Heart left ventricle (tissue), 16 donors: ENCODE results near the gene FOXJ3. TPM values are rescaled to one million over a fixed set of nuclear protein-coding genes. Genes with fewer than 3 reads are reported as not detected.

Experiments
- ATAC-seq, 4 donors: fragments of 200-7000 bp; cut with Tn5 transposase; one replicate each; pipeline ENCODE4 v1.9.1; 2020 to 2022; ENCODE audit warnings: moderate library complexity in 4 of 4, mild to moderate bottlenecking in 3 of 4, moderate number of reproducible peaks in 1 of 4
- DNase-seq, 5 donors: peaks; one replicate each; pipeline ENCODE4 v3.0.0-alpha.2; 2020
- H3K27ac ChIP-seq, 12 donors: fragments of 200-600 bp; sonication (generic) in 4 of 12; one replicate each; pipeline versions ENCODE4 v1.5.0 to v1.8.0; 2016 to 2022; ENCODE audit warnings: mild to moderate bottlenecking in 2 of 12
- H3K27me3 ChIP-seq, 9 donors: fragments of 200-600 bp; sonication (generic) in 2 of 9; one replicate each; pipeline versions ENCODE4 v1.5.1 to v1.8.0; 2016 to 2022; ENCODE audit warnings: mild to moderate bottlenecking in 3 of 9
- H3K36me3 ChIP-seq, 9 donors: fragments of 200-600 bp; sonication (generic) in 2 of 9; one replicate each; pipeline versions ENCODE4 v1.5.0 to v1.8.0; 2018 to 2022; ENCODE audit warnings: mild to moderate bottlenecking in 2 of 9
- H3K4me1 ChIP-seq, 12 donors: fragments of 200-600 bp; sonication (generic) in 4 of 12; one replicate each; pipeline versions ENCODE4 v1.5.0 to v1.8.0; 2016 to 2022; ENCODE audit warnings: mild to moderate bottlenecking in 3 of 12
- H3K4me3 ChIP-seq, 12 donors: fragments of 200-600 bp; sonication (generic) in 4 of 12; one replicate each; pipeline versions ENCODE4 v1.5.0 to v1.8.0; 2017 to 2022; ENCODE audit warnings: mild to moderate bottlenecking in 9 of 12, moderate library complexity in 4 of 12
- H3K9me3 ChIP-seq, 12 donors: fragments of 200-600 bp; sonication (generic) in 4 of 12; one replicate each; pipeline versions ENCODE4 v1.5.0 to v1.8.0; 2016 to 2022; ENCODE audit warnings: mild to moderate bottlenecking in 1 of 12
- CTCF ChIP-seq, 12 donors: fragments of 200-600 bp; sonication (generic) in 4 of 12; IDR thresholded peaks; one replicate each; pipeline versions ENCODE4 v1.5.0 to v1.8.0; 2018 to 2022; ENCODE audit warnings: antibody characterized with exemption in 12 of 12, mild to moderate bottlenecking in 5 of 12
- POLR2A ChIP-seq, 2 donors: fragments of 450-650 bp; IDR thresholded peaks; one replicate each; pipeline ENCODE4 v1.6.1; 2017; ENCODE audit warnings: antibody characterized with exemption in 2 of 2, mild to moderate bottlenecking in 2 of 2, moderate library complexity in 2 of 2
- WGBS, 4 donors: extraction: QIAGEN DNeasy Blood & Tissue Kit in 2 of 4; methylation state at CpG; one replicate each; pipeline versions ENCODE4 v1.1.5 to v1.1.7; 2013 to 2018; 5-methylcytosine and 5-hydroxymethylcytosine counted together
- intact Hi-C, 10 donors: fragments of 100-400 bp; cut with DNase I; formaldehyde crosslinking; loops; one replicate each; pipeline versions ENCODE4 v1.11.1 to v1.14.2; 2022
- polyA plus RNA-seq, 2 donors: library from polyadenylated mRNA; stranded (reverse); fragments of 200-250 nt; gene quantifications; one replicate each; pipeline ENCODE4 v1.2.3, GENCODE V29; 2013
- total RNA-seq, 9 donors: library from RNA; depleted of rRNA in 2 of 9; stranded (reverse); fragments of >200 nt in 2 of 9; fragmentation: NEBNext Ultra II Directional in 3 of 9; extraction: Animal tissue kit (Norgen Biotek cat#: 25700) in 3 of 9; gene quantifications; one replicate each; pipeline versions ENCODE4 v1.1.0 to v1.2.4, GENCODE V29; 2016 to 2023
- donor health status: ischemic (EF 13 %, LVEDD 7.1; RV severe dilation, severe dysfunction).
- donor health status: healthy with polysubstance abuse.
- donor health status: DM: no; HTN: yes; CAD: no.
- donor health status: DM: no; HTN: no; CAD: no.
- donor health status: ischemic (EF 25% LVEDD 6.9; RV normal size, moderate dysfunction).
- donor health status: ischemic (EF 25% LVEDD 5.7; RV mildly dilated, moderate dysfunction).
- donor health status: healthy.
- donor health status: DM: yes; HTN: yes; CAD: no.
- donor health status: ischemic (EF 35%, LVEDD 5.7; RV mildly dilated, moderate dysfunction).
- donor health status: nonischemic (EF 11% LVEDD 7.7; RV severe dilation, severe dysfunction).
- donor health status: DM: yes; HTN: yes; CAD: no.
- donor health status: PGD.
- donor health status: ischemic (EF 29% LVEDD 5.4; RV normal size, mild dysfunction).
- donor health status: nonischemic (EF 23%, LVEDD 6.1; RV moderate dilation, normal function).

FOXJ3 gene
- total and polyA plus RNA-seq, 11 donors, result 10.8 to 48.8 (median 36.4) TPM

- Histone ChIP-seq H3K4me3 (no peak overlapping the region), H3K36me3 (peaks cover 0 to 17% (median 3%) of the 10 kb centered on the region in 9 donors), H3K27me3 (no peaks in the 10 kb centered on the region), H3K9me3 (no peaks in the 10 kb centered on the region), H3K27ac (peak overlapping the region in 7 of 12 donors; percentile 16 to 56 (median 41)), H3K4me1 (peaks cover 0 to 38% (median 28%) of the 10 kb centered on the region in 12 donors)
- WGBS, 4 donors, result 41 to 54% (median 48%) methylated on average over 4 of the region's 4 CpGs
- intact Hi-C loops, result no loop called here
- ATAC-seq (peak; percentile 61 to 91 (median 78)), DNase-seq (no peak)
- no peak for TF ChIP-seq CTCF (IDR thresholded peaks at IDR 0.05)
- no peak for TF ChIP-seq POLR2A (IDR thresholded peaks at IDR 0.05)
Observed at GRCh38 chr1:42259059-42259738, 75.8 kb downstream of the FOXJ3 start.

- ATAC-seq, result peak in 3 of 4 donors; percentile 28 to 38 (median 35)
- H3K4me1 ChIP-seq, result peaks cover 0 to 38% (median 28%) of the 10 kb centered on the region in 12 donors
Observed at GRCh38 chr1:42258218-42258617, 76.8 kb downstream of the FOXJ3 start.

GRCh38 chr1:42251042-42251441, 84.0 kb downstream of the FOXJ3 start:
- Histone ChIP-seq H3K9me3 (peaks cover 0 to 13% (median 0%) of the 10 kb centered on the region in 12 donors), H3K4me3 (no peak overlapping the region), H3K36me3 (peaks cover 0 to 6% (median 0%) of the 10 kb centered on the region in 9 donors), H3K4me1 (peaks cover 0 to 13% (median 0%) of the 10 kb centered on the region in 12 donors), H3K27me3 (no peaks in the 10 kb centered on the region), H3K27ac (no peak overlapping the region)
- no peak for TF ChIP-seq POLR2A (IDR thresholded peaks at IDR 0.05)
- no peak for TF ChIP-seq CTCF (IDR thresholded peaks at IDR 0.05)
- intact Hi-C loops, result no loop called here
- ATAC-seq, result no peak
- 95 to 100% (median 98%) methylated on average over 1 of the region's 1 CpG for WGBS, 4 donors
- no peak for DNase-seq

More at GRCh38 chr1:42258218-42258617, 76.8 kb downstream of the FOXJ3 start:
- no peaks in the 10 kb centered on the region for H3K9me3 ChIP-seq
- TF ChIP-seq CTCF (IDR thresholded peaks at IDR 0.05), result no peak
- no peak for TF ChIP-seq POLR2A (IDR thresholded peaks at IDR 0.05)
- intact Hi-C loops, result no loop called here
- no peaks in the 10 kb centered on the region for H3K27me3 ChIP-seq
- no peak overlapping the region for H3K4me3 ChIP-seq
- DNase-seq, result no peak
- H3K36me3 ChIP-seq, result peaks cover 0 to 7% (median 0%) of the 10 kb centered on the region in 9 donors
- peak overlapping the region in 1 of 12 donors; percentile 41 for H3K27ac ChIP-seq
- WGBS, 4 donors, result 65 to 85% (median 80%) methylated on average over 1 of the region's 1 CpG

- Histone ChIP-seq H3K4me3 (no peak overlapping the region), H3K27me3 (no peaks in the 10 kb centered on the region), H3K9me3 (peaks cover 0 to 13% (median 0%) of the 10 kb centered on the region in 12 donors), H3K27ac (no peak overlapping the region), H3K4me1 (peaks cover 0 to 18% (median 0%) of the 10 kb centered on the region in 12 donors), H3K36me3 (peaks cover 0 to 6% (median 0%) of the 10 kb centered on the region in 9 donors)
- DNase-seq, result no peak
- TF ChIP-seq POLR2A (IDR thresholded peaks at IDR 0.05) (no peak), CTCF (IDR thresholded peaks at IDR 0.05) (no peak)
- intact Hi-C loops, result no loop called here
- WGBS, 4 donors, result 49 to 54% (median 51%) methylated on average over 3 of the region's 3 CpGs
- peak in 2 of 4 donors; percentile 65 to 75 for ATAC-seq
Observed at GRCh38 chr1:42250164-42250563, 84.9 kb downstream of the FOXJ3 start.
